HG02798 (cell line): ENCODE measurements around the gene NFAM1.

Experiments used
- ATAC-seq: cut with Tn5 transposase; IDR thresholded peaks from one replicate; pipeline ENCODE4 v1.9.1; 2021; ENCODE audit warnings: mild to moderate bottlenecking; ENCODE audit not compliant: unreplicated experiment, poor library complexity

The NFAM1 gene

DNA sequence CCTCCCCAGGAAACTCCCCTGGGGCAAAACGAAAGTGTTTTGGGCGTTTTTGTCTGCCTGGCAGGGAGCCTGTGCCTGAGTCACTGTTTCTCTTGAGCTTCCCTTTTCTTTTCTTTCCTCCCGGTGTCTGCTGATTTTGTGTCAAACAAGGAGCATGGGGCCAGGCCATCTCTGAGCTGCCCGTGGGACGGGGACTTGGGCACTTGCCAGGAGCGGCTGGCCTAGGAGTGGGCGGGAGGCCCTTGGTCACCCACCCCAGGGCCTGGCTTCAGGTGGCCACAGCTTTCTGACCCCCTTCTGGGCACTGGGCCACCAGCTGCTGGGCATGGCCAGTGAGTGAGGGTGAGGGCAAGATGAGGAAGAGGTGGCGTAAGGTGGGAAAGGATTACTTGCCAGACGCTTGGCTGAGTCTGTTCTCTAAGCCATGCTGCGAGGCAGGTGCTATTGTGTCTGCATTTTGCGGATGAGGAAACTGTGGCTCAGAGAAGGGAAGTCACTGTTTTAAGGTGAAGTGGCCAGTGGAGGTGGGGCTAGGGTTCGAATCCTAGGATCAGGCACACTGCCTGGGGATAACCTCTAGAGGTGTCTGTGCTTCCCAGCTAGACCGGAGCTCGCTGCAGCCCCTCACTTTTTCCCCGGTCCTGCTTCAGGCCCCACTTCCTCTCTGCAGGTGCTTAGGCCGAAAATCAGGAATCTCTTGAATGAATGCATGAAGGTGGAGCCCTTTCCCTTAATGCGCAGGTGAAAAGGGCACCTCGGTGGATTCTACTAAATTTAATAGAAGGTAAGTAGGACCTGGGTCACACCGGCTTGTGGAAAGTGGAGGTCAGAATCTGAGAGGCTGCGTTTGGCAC lies 7.8 kb upstream of the NFAM1 start:
- ATAC-seq = no peak

DNA sequence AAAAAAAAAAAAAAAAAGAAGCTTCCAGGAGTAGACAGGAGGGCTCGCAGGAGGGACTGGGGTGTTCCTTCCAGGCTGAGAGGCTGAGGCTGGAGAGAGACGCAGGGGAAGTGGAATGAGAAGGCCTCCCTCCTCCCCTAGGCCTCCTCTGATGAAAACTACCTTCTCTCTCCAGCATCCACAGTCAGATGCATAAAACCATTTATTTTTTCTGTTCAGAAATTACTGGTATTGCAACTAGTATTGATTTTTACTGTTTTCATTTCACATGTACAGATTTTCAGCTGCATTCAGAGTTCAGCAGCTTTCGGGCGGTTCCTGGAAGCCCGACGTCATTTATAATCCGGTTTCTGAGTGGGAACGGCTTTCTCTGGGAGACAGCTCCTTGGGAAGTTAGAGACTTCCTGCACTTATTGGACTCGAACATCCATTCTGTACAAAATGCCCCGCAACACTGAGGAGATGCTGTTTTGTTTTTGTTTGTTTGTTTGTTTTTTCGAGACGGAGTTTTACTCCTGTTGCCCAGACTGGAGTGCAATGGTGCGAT lies 6.9 kb upstream of the NFAM1 start:
- no peak for ATAC-seq

DNA sequence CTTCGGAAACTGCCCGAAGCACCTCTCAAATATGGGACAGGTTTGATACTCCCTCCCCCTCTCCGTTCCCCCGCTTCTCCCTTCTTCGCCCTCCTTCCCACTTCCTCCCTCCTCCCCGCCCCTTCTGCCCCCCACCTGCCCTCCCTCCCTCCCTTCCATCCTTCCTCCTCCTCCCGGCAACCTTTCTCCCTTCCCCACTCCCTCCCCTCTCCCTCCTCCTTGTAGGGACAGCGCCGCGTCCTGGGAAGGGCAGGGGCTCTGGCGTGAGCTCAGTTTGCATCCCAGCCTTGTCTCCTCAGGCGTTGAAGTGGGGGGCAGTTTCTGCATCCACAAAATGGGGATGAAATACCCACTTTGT lies 6.1 kb upstream of the NFAM1 start:
- no peak for ATAC-seq

DNA sequence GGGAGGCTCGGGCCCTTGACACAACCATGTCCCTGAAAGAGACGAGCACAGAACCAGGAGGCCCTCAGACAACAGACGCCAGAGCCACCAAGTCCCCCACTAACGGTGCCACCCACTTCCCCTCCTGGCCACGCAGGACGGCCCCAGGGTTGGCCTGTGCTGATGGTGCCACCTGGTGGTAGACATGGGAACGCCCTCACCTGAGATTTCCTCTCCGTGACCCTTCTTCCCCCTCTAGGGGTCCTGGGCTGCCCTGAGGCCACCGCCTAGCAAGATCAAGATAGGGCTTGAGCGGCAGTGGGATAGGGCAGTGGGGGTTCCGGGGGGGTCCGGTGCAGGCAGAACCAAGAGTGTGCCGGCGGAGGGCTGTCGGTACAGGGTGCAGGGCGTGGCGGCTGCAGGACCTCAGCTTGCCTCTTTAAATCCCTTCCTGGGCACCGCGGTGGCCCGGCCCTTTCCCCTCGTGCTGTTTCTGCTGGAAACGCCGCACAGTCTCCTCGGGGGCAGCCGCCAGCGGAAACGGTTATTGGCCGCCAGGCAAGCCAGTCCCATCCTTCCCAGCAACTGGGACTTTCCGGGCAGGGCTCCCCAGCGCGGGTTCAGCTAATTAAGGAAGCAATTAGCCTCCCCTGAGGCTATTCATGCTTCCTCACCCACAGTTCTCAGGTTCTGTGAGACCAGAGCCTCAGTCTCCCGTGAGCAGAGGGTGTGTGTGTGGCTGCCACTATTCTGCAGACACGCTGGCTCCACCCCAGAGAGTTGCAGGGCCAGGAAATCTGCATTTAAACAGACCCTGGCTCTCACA lies 5.5 kb upstream of the NFAM1 start:
- ATAC-seq = peak; percentile 68

DNA sequence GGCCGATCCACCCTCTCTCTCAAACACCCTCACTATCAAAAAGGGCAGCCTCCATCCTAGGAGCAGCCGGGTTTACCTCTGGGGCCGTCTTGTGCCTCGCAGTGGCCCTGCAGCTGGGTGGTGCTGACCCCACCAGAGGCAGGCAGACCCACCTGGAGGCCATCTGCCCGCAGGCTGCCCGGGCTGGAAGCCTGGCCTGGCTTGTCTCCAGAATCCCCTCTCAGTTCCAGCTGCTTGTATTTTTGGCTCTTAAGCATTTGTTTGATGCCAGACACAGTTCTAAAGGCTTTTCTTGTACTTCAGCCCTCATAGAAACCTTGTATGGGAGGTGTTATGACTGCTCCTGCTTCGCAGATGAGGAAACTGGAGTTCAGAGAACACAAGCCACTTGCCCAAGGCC lies 4.2 kb upstream of the NFAM1 start:
- no peak for ATAC-seq

DNA sequence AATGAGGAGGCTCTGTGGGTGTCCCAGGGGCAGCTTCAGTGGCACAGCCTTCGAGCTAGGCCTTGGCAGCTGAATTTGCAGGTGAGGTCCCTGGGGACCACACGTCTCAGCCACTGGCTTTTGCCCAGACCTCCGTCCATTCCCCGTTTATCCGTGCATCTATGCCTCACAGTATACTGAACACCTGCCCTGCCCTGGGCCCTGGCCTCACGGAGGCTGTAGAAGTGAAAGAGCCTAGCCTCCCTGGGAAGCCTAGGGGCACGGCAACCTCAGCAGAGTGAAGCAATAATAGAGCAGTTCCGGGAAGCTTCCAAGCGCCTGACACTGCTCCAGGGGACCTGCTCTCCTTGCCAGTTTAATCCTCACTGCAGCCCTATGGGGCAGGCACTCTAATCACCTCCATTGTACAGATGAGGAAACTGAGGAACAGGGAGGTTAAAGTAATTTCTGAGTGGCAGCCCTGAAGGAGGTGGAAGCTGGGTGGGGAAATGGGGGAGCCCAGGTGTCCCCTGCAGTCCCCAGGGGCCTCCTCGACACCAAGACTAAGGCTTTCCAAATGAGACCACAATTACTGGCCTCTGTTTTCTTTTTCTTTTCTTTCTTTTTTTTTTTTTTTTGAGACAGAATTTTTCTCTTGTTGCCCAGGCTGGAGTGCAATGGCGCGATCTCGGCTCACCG lies 2.7 kb upstream of the NFAM1 start:
- ATAC-seq = no peak

DNA sequence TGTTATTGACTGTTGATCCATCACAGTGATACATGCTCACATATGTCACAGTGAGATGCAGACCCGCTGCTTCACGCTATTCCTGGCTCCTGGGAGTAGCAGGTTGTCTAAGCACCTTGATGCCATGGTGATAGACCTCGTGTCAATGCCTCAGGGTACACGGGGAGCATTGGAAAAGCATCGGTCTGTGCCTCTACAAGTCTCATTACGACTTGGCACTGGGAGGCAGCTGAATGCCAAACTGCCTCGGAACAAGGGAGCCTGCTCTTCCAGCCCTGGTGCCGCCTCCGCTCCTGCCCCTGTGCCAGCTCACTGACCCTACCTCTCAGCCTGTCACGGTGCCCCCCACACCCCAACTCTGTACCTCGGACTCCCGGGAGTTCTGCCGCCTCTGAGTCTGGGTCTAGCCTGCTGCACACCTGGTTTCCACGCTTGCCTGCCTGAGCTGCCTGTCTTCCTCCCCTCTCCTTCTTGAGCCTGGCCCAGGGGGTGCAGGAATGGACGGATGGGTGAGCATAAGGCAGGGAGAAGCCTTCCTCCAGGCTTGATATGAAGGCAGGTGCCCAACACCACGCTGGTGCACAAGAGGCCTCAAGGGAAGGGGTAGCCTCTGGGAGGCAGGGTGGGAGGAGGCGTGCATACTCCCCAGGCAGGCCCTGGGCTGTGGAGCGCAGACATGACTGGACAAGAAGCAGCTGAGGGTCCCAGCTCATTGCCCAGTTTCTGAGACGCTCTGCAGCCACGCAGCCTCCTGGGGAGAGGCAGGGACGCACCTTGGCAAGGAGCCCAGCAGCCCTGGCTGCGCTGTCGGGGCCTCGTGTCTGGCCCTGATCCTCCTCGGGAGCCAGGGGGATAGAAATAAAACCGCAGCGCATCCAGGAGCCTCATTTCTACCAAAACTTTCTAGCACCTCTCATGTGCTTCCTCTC lies 1.8 kb upstream of the NFAM1 start:
- ATAC-seq = no peak

DNA sequence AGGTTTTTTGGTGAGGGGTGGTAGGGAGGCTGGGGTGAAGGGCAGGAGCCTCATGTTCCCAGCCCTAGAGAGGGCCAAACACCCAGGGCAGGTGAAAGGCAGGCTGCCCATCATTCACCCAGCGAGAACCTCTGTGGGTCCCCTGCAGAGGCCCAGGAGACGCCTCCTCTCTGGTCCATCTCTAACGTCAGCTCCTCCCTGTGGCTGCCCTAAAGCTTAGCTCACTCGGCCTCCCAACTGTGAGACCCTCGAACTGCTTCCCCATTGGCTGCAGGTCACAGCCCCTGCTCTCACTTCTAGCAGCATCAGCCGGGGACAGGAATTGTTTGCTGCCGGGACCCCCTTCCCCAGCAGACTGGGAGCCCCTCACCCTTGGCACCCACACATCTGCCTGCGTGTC lies 615 bp upstream of the NFAM1 start:
- no peak for ATAC-seq

DNA sequence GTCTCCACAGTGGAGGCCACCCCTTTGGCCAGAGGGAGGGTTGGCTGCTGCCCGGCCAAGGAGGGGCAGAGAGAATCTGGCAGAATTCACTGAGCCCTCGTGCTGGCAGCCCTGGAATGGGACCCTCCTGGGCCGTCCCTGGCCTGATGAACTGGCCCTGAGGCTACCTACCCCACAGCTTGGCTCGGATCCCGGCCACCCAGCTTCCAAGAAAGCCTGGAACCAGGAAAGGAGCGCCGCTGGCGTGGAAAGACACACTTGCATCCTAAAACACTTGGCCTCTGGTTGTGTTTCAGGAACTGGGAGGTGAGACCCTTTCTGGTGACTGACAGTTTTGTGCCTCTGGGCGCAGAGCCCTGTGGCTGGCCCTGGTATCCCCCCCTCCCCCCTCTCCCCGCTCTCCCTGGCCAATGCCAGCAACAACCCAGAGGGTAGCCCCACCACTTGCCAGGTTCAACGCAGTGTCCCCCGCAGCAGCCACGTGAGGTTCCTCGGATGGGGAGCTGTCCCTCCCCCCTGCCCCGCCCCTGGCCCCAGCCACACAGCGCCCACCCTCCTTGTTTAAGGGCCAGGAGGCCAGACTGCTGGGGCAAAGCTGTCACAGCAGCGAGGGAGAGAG lies 693 bp downstream of the NFAM1 start:
- ATAC-seq = no peak

DNA sequence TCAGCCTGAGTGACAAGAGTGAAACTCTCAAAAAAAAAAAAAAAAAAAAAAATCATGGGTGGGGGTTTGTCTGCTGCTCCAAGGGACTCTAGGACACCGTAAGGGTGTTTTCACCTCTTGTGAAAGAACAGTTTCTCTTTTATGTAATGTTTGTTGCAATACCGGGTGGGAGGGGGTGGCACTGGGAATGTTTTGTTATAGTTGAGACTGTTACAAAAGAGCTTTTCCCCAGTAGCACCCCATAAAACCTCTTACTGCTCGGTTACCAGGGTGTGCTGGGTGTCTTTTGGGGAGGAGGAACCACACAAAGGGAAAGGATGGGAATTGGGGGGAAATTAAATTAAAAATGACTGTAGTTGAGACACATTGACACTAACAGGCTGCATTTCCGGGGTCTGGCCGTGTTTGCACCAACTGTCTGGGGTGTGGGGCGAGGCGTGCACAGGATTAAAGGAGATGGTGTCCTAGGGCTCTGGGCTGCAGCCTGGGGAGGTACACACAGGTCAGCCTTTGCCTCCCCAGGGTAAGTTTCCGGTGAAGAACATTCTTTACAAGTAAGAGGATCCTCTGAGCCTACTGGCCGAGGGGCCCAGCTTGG lies 1.6 kb downstream of the NFAM1 start:
- ATAC-seq = no peak

DNA sequence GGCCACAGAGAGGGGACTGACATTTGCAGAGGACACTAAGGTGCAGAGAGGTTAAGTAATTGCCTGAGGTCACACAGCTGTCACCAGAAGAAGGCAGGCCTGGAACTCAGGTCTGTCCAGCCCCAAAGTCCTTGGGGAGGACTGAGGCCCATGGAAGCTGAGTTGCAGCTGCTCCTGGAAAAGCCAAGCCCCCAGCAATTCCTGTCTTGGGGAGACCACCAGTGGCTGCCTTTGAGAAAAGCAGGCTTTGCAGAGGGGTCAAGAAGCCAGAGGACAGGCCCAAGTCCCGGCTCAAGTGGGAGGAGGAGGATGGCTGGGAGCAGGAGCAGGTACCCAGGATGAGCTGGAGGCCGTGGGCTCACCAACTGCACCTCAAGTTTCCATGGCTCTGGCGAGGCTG lies 3.4 kb downstream of the NFAM1 start:
- no peak for ATAC-seq

DNA sequence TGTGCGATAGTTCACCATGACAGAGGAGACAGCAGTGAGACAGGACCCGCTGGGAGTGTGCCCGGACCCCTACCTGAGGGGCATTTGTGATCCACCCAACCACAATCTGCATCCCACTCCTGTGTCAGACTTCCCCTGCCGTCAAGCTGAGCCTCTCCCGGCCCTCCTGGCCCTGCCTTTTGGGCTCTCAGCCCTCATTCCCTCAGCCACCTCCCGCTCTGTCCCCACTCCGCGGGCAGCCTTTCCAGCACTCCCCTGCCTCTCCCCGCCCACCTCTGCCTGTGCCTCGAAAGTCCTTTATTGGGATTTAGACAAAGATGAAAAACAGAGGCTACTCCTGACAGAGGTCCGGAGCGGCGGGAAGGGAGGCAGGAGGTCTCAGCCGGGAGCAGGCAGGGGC lies 4.2 kb downstream of the NFAM1 start:
- ATAC-seq = no peak

DNA sequence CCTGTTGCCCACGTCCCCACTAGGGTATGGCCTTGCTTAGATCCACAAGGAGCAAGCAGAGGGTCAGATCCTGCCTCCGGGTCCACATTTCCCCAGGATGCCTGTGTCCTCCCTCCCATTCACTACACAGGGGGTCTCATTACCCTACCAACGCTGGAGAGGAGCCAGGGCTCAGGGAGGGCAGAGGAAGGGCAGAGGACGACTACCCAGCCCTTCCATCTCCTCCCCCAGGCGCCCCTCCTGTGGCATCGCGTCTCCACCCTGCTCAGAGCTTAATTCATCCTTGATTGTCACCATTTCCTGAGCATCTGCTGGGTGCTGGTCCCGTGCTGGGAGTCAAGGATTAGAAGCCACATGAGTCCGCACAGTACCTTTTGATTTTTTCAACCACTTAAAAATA lies 5.0 kb downstream of the NFAM1 start:
- no peak for ATAC-seq

DNA sequence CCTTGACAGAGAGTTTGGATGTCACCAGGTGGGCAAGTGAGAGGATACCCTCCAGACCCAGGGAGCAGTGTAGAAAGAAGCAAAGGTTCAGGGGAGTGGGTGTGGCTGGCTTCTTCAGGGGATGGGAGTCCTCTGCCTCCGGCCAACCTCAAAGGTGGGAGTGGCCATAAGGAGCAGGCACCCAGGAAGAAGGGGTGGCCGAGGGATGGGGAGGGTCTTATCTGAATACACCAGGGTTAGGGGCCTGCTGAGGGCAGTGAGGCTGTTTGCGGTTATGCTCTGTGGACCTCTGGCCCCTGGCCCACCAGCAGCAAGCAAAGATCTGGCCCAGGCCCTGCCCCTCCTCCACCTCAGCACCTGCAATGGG lies 6.2 kb downstream of the NFAM1 start:
- no peak for ATAC-seq

DNA sequence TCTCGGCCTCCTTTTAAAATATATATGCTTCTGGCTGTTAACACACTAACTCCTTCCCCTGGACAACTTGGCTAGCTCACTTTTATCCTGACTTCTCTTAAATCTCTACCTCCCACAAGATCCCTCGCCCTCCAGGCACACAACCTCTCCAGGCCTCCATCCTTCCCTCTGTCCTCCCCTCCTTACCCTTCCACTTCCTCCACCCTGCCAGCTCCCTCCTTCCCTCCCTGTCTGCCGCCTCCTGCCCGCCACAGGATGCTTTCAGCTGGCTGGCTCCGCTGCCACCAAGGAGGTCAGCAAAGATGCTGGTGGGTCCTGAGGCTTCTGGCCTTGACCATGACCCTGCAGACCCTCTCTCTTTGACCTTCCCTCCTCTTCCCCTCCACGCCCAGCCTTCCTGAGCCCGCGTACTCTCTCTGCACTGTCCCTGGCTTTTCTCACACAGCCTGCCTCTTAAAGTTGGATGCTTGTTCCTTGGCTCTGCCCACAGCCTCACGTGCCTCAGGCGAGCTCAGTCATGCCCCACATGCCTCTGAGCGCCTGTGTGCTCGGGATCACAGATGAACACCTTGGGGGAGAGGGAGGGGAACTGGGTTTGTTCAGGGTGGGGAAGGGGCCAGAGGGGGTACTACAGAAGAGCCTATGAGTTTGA lies 6.7 kb downstream of the NFAM1 start:
- ATAC-seq = no peak

DNA sequence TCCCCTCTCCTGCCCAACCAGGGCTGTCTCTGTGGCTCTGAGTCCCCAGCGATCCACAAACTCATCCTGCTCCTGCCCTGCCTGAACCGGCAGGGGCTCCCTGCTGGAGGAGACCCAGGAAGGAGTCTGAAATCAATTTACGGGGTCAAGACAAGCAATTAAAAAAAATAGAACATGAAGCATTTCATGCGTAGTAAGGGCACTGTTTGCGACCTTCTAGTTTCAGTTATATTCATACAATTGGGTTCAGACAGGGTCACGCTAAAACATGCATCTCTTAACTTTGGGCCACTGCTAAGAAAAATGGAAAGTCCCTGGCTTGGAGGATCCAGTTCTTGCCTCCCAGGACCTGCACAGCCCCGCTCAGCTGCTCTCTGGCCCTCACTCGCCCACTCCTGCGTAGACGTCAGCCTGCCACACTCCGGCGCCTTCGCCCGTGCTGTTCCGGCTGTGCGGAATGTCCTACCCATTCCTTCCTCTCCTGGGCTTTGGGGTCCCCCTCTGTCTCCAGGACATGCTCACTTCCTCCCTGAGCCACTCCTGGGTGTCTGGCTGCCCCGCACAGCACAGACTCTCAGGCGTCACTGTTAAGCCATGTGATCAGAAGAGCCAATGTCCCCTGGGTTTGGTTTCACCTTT lies 12.8 kb downstream of the NFAM1 start:
- peak; percentile 50 for ATAC-seq

DNA sequence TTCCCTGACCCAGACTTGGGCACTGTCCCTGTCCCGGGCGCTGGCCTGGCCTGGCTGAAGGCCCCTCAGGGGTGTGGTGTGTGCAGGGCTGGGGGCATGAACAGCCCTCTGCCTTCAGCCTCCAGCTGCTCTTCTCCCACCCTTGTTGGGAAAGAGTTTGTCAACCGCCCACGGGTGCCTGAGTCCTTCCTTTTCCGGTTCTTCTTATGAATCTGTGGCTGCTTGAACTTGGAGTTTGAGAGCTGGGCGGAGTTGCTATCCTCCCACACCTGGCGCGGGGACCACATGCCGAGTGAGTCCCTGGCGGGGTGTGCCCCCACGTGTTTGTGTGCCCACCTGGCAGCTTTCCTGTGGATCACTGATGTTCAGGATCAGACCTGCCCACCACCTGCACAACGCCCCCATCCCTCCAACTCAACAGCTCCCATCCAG lies 13.4 kb downstream of the NFAM1 start:
- no peak for ATAC-seq

DNA sequence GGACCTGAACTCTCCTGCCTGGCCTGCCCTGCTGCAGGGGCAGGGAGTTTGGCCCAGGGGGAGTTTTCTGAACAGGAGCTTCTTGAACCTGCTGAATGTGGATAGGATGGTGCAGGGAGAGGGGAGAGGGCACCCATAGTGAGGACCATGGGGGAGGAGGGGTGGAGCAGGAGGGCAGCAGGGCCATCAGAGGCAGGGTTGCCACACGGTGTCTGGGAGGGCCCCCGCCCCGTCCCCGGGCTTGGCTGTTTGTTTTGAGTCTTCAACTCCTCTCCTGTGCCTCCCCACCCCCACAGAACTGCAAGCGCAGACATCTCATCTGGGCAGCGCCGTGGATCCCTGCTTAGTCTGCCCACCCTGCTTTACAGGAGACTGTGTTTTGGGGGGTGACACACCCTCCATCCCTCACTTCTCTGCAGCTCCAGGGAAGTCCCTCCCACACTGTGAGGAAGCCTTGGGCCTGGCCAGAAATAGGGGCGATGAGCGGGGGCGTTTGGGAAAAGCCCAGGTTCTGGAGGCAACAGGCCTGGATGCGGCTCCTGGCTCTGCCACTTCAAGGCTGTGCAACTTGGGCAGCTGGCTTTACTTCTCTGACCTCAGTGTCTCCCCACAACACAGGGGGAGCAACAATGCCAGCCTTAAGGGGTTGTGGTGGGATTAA lies 14.4 kb downstream of the NFAM1 start:
- no peak for ATAC-seq
